ENCODE results near the gene LAIR2. TPM values are rescaled to one million over a fixed set of nuclear protein-coding genes. Genes with fewer than 3 reads are reported as not detected.

Gene LAIR2
- polyA plus RNA-seq, 2 of the 4 experiments (the other 2 are of a cell fraction) = not detected

- H3K27ac ChIP-seq = no peak overlapping the region
- ATAC-seq (no peak), DNase-seq (ENCODE audit: low read depth in 1 of 2, low spot score in 1 of 2) (no peak), FAIRE-seq (no peak)
- ChIA-PET CTCF (interaction anchor here (0.7 kb wide), 1 partner anchor 33 kb away, joined by 3 read pairs; no protein-coding TSS in a partner anchor), POLR2A (no interaction called here)
- H3K4me3 ChIP-seq = no peak overlapping the region
- WGBS (ENCODE audit: missing lambda C conversion rate) = 39% methylated on average over 16 of the region's 16 CpGs
- H3K9me3 ChIP-seq = peaks cover 5% of the 10 kb centered on the region; the same call in 1 of the 3 replicates
- TF ChIP-seq REST (IDR thresholded peaks at IDR 0.05) (no peak), HEYL (CRISPR knock-in tag; IDR thresholded peaks at IDR 0.05) (no peak), CBX8 (IDR thresholded peaks at IDR 0.05) (no peak), USF2 (IDR thresholded peaks at IDR 0.05) (no peak)
- no peak overlapping the region for H3K4me2 ChIP-seq
- no peaks in the 10 kb centered on the region for H3K4me1 ChIP-seq
Observed at GRCh38 chr19:54554896-54555295, 52.3 kb downstream of the LAIR2 start.

- H3K4me1 ChIP-seq = no peaks in the 10 kb centered on the region
- no peak overlapping the region for H3K4me3 ChIP-seq
- WGBS (ENCODE audit: missing lambda C conversion rate) = 0% methylated on average over 1 of the region's 1 CpG
- no peak for ATAC-seq
- H3K4me2 ChIP-seq = no peak overlapping the region
- CTCF ChIA-PET = interaction anchor here (1.4 kb wide), 1 partner anchor 114 kb away, joined by 5 read pairs; no protein-coding TSS in a partner anchor
- DNase-seq (ENCODE audit: low read depth in 1 of 2, low spot score in 1 of 2) = no peak
- FAIRE-seq = no peak
- H3K27ac ChIP-seq = no peak overlapping the region
- peaks cover 5% of the 10 kb centered on the region; the same call in 1 of the 3 replicates for H3K9me3 ChIP-seq
- no peak for TF ChIP-seq SREBF2 (IDR thresholded peaks at IDR 0.05)
- TF ChIP-seq HEYL (CRISPR knock-in tag; IDR thresholded peaks at IDR 0.05) = no peak
- no peak for TF ChIP-seq PHF8 (IDR thresholded peaks at IDR 0.05; ENCODE audit: borderline replicate concordance, low read depth)
- TF ChIP-seq MAFK (IDR thresholded peaks at IDR 0.05; ENCODE audit: partially characterized antibody) = no peak
- POLR2A ChIA-PET = no interaction called here
Observed at GRCh38 chr19:54556194-54556593, 53.6 kb downstream of the LAIR2 start.

DNA sequence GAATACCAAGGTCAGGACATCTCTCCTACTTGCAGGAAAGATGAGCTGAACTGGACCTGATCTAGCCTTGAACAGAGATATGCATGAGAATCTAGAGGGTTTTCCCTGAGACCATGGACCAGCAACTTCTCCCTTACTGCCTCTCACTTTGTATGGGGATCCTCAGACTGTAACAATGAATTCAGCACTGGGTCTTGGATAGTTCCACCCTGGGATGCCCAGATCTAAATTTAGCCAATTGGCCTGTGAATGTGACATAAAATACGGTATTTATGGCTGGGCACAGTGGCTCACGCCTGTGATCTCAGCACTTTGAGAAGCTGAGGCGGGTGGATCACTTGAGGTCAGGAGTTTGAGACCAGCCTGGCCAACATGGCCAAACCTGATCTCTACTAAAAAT lies 55.7 kb downstream of the LAIR2 start:
- ChIA-PET POLR2A (no interaction called here), CTCF (interaction anchor here (0.7 to 1.3 kb wide), 2 partner anchors 77 to 94 kb away, joined by 3 to 6 read pairs; no protein-coding TSS in a partner anchor)
- Histone ChIP-seq H3K4me3 (no peak overlapping the region), H3K4me1 (no peaks in the 10 kb centered on the region), H3K9me3 (peaks cover 5% of the 10 kb centered on the region; the same call in 1 of the 3 replicates), H3K27ac (no peak overlapping the region), H3K4me2 (no peak overlapping the region)
- no peak for ATAC-seq
- no peak for FAIRE-seq
- peak; percentile 75; the same call in 1 of the 2 replicates for TF ChIP-seq REST (IDR thresholded peaks at IDR 0.05)
- TF ChIP-seq TP53 (CRISPR knock-in tag; IDR thresholded peaks at IDR 0.05) = no peak
- no peak for DNase-seq (ENCODE audit: low read depth in 1 of 2, low spot score in 1 of 2)
- WGBS (ENCODE audit: missing lambda C conversion rate) = 4% methylated on average over 3 of the region's 3 CpGs

Small RNAs within 50 kb of the gene (small RNA-seq; reads per million reads assigned to genes)
- gene AC245036.2 = 0 reads per million in 6 experiments

Other genes with a start within 250 kb of the LAIR2 start
- not detected in 2 replicates for gene LILRB5, start 245.6 kb upstream of the LAIR2 start, polyA plus RNA-seq (2011; rRNA removed)
- gene LILRB5, start 245.6 kb upstream of the LAIR2 start, polyA plus RNA-seq (2017; fragmentation: RNase III; extraction: RNeasy Plus Mini Kit Qiagen cat#74134 plus additional on column Dnase treatment) = not detected in 3 replicates
- gene LILRB2, start 221.7 kb upstream of the LAIR2 start, polyA plus RNA-seq (2011; rRNA removed) = not detected in 2 replicates
- not detected in 3 replicates for gene LILRB2, start 221.7 kb upstream of the LAIR2 start, polyA plus RNA-seq (2017; fragmentation: RNase III; extraction: RNeasy Plus Mini Kit Qiagen cat#74134 plus additional on column Dnase treatment)
- not detected in 2 replicates for gene LILRA5, start 189.7 kb upstream of the LAIR2 start, polyA plus RNA-seq (2011; rRNA removed)
- gene LILRA5, start 189.7 kb upstream of the LAIR2 start, polyA plus RNA-seq (2017; fragmentation: RNase III; extraction: RNeasy Plus Mini Kit Qiagen cat#74134 plus additional on column Dnase treatment) = not detected in 3 replicates
- not detected in 2 replicates for gene LILRA4, start 163.7 kb upstream of the LAIR2 start, polyA plus RNA-seq (2011; rRNA removed)
- gene LILRA4, start 163.7 kb upstream of the LAIR2 start, polyA plus RNA-seq (2017; fragmentation: RNase III; extraction: RNeasy Plus Mini Kit Qiagen cat#74134 plus additional on column Dnase treatment) = not detected in 3 replicates
- not detected in 2 replicates for gene LAIR1, start 137.9 kb upstream of the LAIR2 start, polyA plus RNA-seq (2011; rRNA removed)
- gene LAIR1, start 137.9 kb upstream of the LAIR2 start, polyA plus RNA-seq (2017; fragmentation: RNase III; extraction: RNeasy Plus Mini Kit Qiagen cat#74134 plus additional on column Dnase treatment) = not detected in 3 replicates
- gene TTYH1, start 87.4 kb upstream of the LAIR2 start, polyA plus RNA-seq (2011; rRNA removed) = 0.31 and 0.56 TPM in 2 replicates
- gene TTYH1, start 87.4 kb upstream of the LAIR2 start, polyA plus RNA-seq (2017; fragmentation: RNase III; extraction: RNeasy Plus Mini Kit Qiagen cat#74134 plus additional on column Dnase treatment) = 0.15 to 0.32 TPM in 2 of 3 replicates, not detected in the other
- gene LENG8, start 53.6 kb upstream of the LAIR2 start, polyA plus RNA-seq (2011; rRNA removed) = 30.6 and 52.8 TPM in 2 replicates
- 137 to 148 TPM (median 140 TPM) in 3 replicates for gene LENG8, start 53.6 kb upstream of the LAIR2 start, polyA plus RNA-seq (2017; fragmentation: RNase III; extraction: RNeasy Plus Mini Kit Qiagen cat#74134 plus additional on column Dnase treatment)
- 1.9 and 2.1 TPM in 2 replicates for gene LENG9, start 39.1 kb upstream of the LAIR2 start, polyA plus RNA-seq (2011; rRNA removed)
- 3.8 to 4.9 TPM (median 4.1 TPM) in 3 replicates for gene LENG9, start 39.1 kb upstream of the LAIR2 start, polyA plus RNA-seq (2017; fragmentation: RNase III; extraction: RNeasy Plus Mini Kit Qiagen cat#74134 plus additional on column Dnase treatment)
- gene CDC42EP5, start 29.5 kb upstream of the LAIR2 start, polyA plus RNA-seq (2011; rRNA removed) = not detected in 2 replicates
- not detected in 3 replicates for gene CDC42EP5, start 29.5 kb upstream of the LAIR2 start, polyA plus RNA-seq (2017; fragmentation: RNase III; extraction: RNeasy Plus Mini Kit Qiagen cat#74134 plus additional on column Dnase treatment)
- gene LILRA2, start 71.0 kb downstream of the LAIR2 start, polyA plus RNA-seq (2011; rRNA removed) = not detected in 2 replicates
- not detected in 3 replicates for gene LILRA2, start 71.0 kb downstream of the LAIR2 start, polyA plus RNA-seq (2017; fragmentation: RNase III; extraction: RNeasy Plus Mini Kit Qiagen cat#74134 plus additional on column Dnase treatment)
- not detected in 2 replicates for gene LILRA1, start 90.8 kb downstream of the LAIR2 start, polyA plus RNA-seq (2011; rRNA removed)
- gene LILRA1, start 90.8 kb downstream of the LAIR2 start, polyA plus RNA-seq (2017; fragmentation: RNase III; extraction: RNeasy Plus Mini Kit Qiagen cat#74134 plus additional on column Dnase treatment) = not detected in 3 replicates
- gene LILRB1, start 127.7 kb downstream of the LAIR2 start, polyA plus RNA-seq (2011; rRNA removed) = not detected in 2 replicates
- not detected in 3 replicates for gene LILRB1, start 127.7 kb downstream of the LAIR2 start, polyA plus RNA-seq (2017; fragmentation: RNase III; extraction: RNeasy Plus Mini Kit Qiagen cat#74134 plus additional on column Dnase treatment)
- not detected in 2 replicates for gene LILRB4, start 160.2 kb downstream of the LAIR2 start, polyA plus RNA-seq (2011; rRNA removed)
- gene LILRB4, start 160.2 kb downstream of the LAIR2 start, polyA plus RNA-seq (2017; fragmentation: RNase III; extraction: RNeasy Plus Mini Kit Qiagen cat#74134 plus additional on column Dnase treatment) = not detected in 3 replicates
- not detected in 2 replicates for gene KIR3DL3, start 221.6 kb downstream of the LAIR2 start, polyA plus RNA-seq (2011; rRNA removed)
- gene KIR3DL3, start 221.6 kb downstream of the LAIR2 start, polyA plus RNA-seq (2017; fragmentation: RNase III; extraction: RNeasy Plus Mini Kit Qiagen cat#74134 plus additional on column Dnase treatment) = not detected in 3 replicates
- not detected in 2 replicates for gene KIR2DL3, start 235.7 kb downstream of the LAIR2 start, polyA plus RNA-seq (2011; rRNA removed)
- not detected in 3 replicates for gene KIR2DL3, start 235.7 kb downstream of the LAIR2 start, polyA plus RNA-seq (2017; fragmentation: RNase III; extraction: RNeasy Plus Mini Kit Qiagen cat#74134 plus additional on column Dnase treatment)